K562 (cell line): ENCODE measurements around the gene ZKSCAN4. TPM values are rescaled to one million over a fixed set of nuclear protein-coding genes. Genes with fewer than 3 reads are reported as not detected.

ENCODE experiments used
- ATAC-seq: fragments of 200-7000 bp; cut with Tn5 transposase; 3 replicates; pipeline ENCODE4 v1.9.1; 2020; ENCODE audit warnings: moderate library complexity
- BruUV-seq: library from RNA; stranded (reverse); fragments of 400-500 nt; replicated peaks from 2 replicates; lab custom pipeline; 2021; lab: Mats Ljungman, UMichigan
- CTCF ChIA-PET: fragments of 300-600 bp; formaldehyde crosslinking; extraction: SDS; loops from one replicate; lab custom pipeline; 2021; ENCODE audit warnings: low intra/inter-chr PET ratio; lab: Yijun Ruan, JAX
- POLR2A ChIA-PET: fragments of 300-600, 350-650 bp; sonication (Branson Sonifier 250); formaldehyde crosslinking; extraction: SDS; loops from one replicate; lab custom pipeline; 2021; ENCODE audit warnings: antibody characterized with exemption, inconsistent platforms; lab: Yijun Ruan, JAX
- DNase-seq, 4 experiments: peaks; one replicate each; pipeline versions ENCODE4 v3.0.0 to v3.0.0-alpha.2; 2011 to 2018; ENCODE audit warnings: low spot score in 3 of 4, mixed read lengths in 3 of 4; ENCODE audit errors: extremely low read depth in 1 of 4
- FAIRE-seq: peaks from 2 replicates; lab custom pipeline; 2011; peaks lifted over from hg19 to GRCh38; lab: Jason Lieb, UNC
- H2AFZ ChIP-seq: 2 replicates; pipeline ENCODE4 v1.6.0; 2011; ENCODE audit warnings: low read depth, low read length, control low read depth, inconsistent platforms
- H3K27ac ChIP-seq: fragments of 200-600 bp; 3 replicates; pipeline ENCODE4 v1.8.0; 2011; ENCODE audit warnings: low read depth, mild to moderate bottlenecking, control low read depth, inconsistent platforms, low read length, moderate library complexity, mixed read lengths; ENCODE audit errors: extremely low read depth
- H3K27me3 ChIP-seq, 2 experiments: fragments of 300-600 bp in 1 of 2; 2 replicates in 1 of 2; 3 replicates in 1 of 2; pipeline versions ENCODE4 v1.6.0 to v1.8.0; 2011; ENCODE audit warnings: inconsistent platforms in 2 of 2, low read length in 2 of 2, mild to moderate bottlenecking in 1 of 2, mixed read lengths in 1 of 2, moderate library complexity in 1 of 2; ENCODE audit not compliant: control insufficient read depth in 2 of 2, insufficient read depth in 2 of 2
- H3K36me3 ChIP-seq: fragments of 300-600 bp; 3 replicates; pipeline ENCODE4 v1.8.0; 2011; ENCODE audit warnings: mild to moderate bottlenecking, low read length, inconsistent platforms; ENCODE audit not compliant: control insufficient read depth, insufficient read depth
- H3K4me1 ChIP-seq, 2 experiments: fragments of 200-600 bp in 1 of 2; replicated peaks in 1 of 2; 2 replicates in 1 of 2; 3 replicates in 1 of 2; pipeline versions ENCODE4 v1.5.1 to v1.8.0; 2011; ENCODE audit warnings: inconsistent platforms in 2 of 2, low read length in 2 of 2, mild to moderate bottlenecking in 1 of 2, mixed read lengths in 1 of 2, moderate library complexity in 1 of 2; ENCODE audit not compliant: control insufficient read depth in 2 of 2, insufficient read depth in 2 of 2
- H3K4me2 ChIP-seq: 2 replicates; pipeline ENCODE4 v1.6.1; 2011; ENCODE audit warnings: low read length, control low read depth, inconsistent platforms, mixed read lengths; ENCODE audit not compliant: insufficient read depth
- H3K4me3 ChIP-seq: fragments of 200-600 bp; sonication (generic), shearing (Covaris generic); 2 replicates; pipeline ENCODE4 v1.5.1; 2016; ENCODE audit warnings: control low read depth, inconsistent platforms
- H3K79me2 ChIP-seq: fragments of 200-600 bp; 3 replicates; pipeline ENCODE4 v1.8.0; 2011; ENCODE audit warnings: low read length, inconsistent platforms; ENCODE audit not compliant: control insufficient read depth, insufficient read depth
- H3K9ac ChIP-seq, 2 experiments: 2 replicates each; pipeline versions ENCODE4 v1.6.0 to v1.6.1; 2011; ENCODE audit warnings: low read depth in 2 of 2, low read length in 2 of 2, control low read depth in 1 of 2, inconsistent platforms in 1 of 2, mild to moderate bottlenecking in 1 of 2, mixed read lengths in 1 of 2; ENCODE audit not compliant: insufficient read depth in 1 of 2
- H3K9me1 ChIP-seq: one replicate; pipeline ENCODE4 v1.6.0; 2011; ENCODE audit warnings: inconsistent platforms, mild to moderate bottlenecking, low read length, moderate library complexity; ENCODE audit not compliant: control insufficient read depth, insufficient read depth
- H3K9me3 ChIP-seq: replicated peaks from 2 replicates; pipeline ENCODE4 v1.5.1; 2011; ENCODE audit warnings: low read depth, low read length, inconsistent platforms; ENCODE audit not compliant: control insufficient read depth, insufficient read depth
- H4K20me1 ChIP-seq: replicated peaks from 2 replicates; pipeline ENCODE4 v1.6.1; 2011; ENCODE audit warnings: low read length, inconsistent platforms, mixed read lengths; ENCODE audit not compliant: control insufficient read depth, insufficient read depth
- BCOR ChIP-seq: fragments of 450-650 bp; IDR thresholded peaks from 2 replicates; pipeline ENCODE4 v1.6.1; 2016
- CREBBP ChIP-seq: IDR thresholded peaks from one replicate; pipeline ENCODE4 v1.6.1; 2012; ENCODE audit warnings: low read depth, mild to moderate bottlenecking, control low read depth, inconsistent platforms, low read length
- E2F3 ChIP-seq: fragments of 250-450 bp; sonication (Bioruptor Pico); IDR thresholded peaks from 2 replicates; pipeline ENCODE4 v1.4.0; 2020; ENCODE audit warnings: mild to moderate bottlenecking
- MEIS2 ChIP-seq: fragments of 450-650 bp; IDR thresholded peaks from 2 replicates; pipeline ENCODE4 v1.6.1; 2014; ENCODE audit warnings: mild to moderate bottlenecking; ENCODE audit not compliant: partially characterized antibody
- NCOA6 ChIP-seq: fragments of 450-650 bp; IDR thresholded peaks from 2 replicates; pipeline ENCODE4 v1.6.1; 2017; ENCODE audit warnings: mild to moderate bottlenecking
- PHF20 ChIP-seq: fragments of 450-650 bp; IDR thresholded peaks from 2 replicates; pipeline ENCODE4 v1.6.1; 2018; ENCODE audit not compliant: partially characterized antibody
- SP1 ChIP-seq: sonication (generic); formaldehyde crosslinking; IDR thresholded peaks from 2 replicates; pipeline ENCODE4 v1.8.1; 2022; ENCODE audit warnings: mild to moderate bottlenecking, missing genetic modification reagents
- TARDBP ChIP-seq: fragments of 450-650 bp; IDR thresholded peaks from 2 replicates; pipeline ENCODE4 v1.6.1; 2016
- YBX1 ChIP-seq: fragments of 450-650 bp; IDR thresholded peaks from 2 replicates; pipeline ENCODE4 v1.7.1; 2016; ENCODE audit warnings: mild to moderate bottlenecking
- ZBTB43 ChIP-seq: sonication (generic); formaldehyde crosslinking; IDR thresholded peaks from 2 replicates; pipeline ENCODE4 v1.8.0; 2023; ENCODE audit warnings: mild to moderate bottlenecking, missing genetic modification reagents
- ZNF324 ChIP-seq: fragments of 250-450 bp; sonication (Bioruptor Pico); IDR thresholded peaks from 2 replicates; pipeline ENCODE4 v1.4.0; 2020; ENCODE audit warnings: mild to moderate bottlenecking
- ZNF436 ChIP-seq: fragments of 250-450, 450-650 bp; sonication (Bioruptor Pico); formaldehyde crosslinking; IDR thresholded peaks from 2 replicates; pipeline ENCODE4 v1.7.0; 2020; ENCODE audit warnings: mild to moderate bottlenecking
- in situ Hi-C: fragments of 300-500 bp; cut with MboI; formaldehyde crosslinking; loops from 4 replicates; pipeline ENCODE4 v1.15.0; 2018; ENCODE audit warnings: inconsistent platforms, mixed read lengths
- intact Hi-C: fragments of 100-400 bp; cut with micrococcal nuclease; formaldehyde crosslinking; loops from 2 replicates; pipeline ENCODE4 v1.14.2; 2022
- polyA plus RNA-seq, 8 experiments: library from polyadenylated mRNA; depleted of rRNA in 4 of 8; stranded (reverse) in 5 of 8; unstranded in 3 of 8; fragments of >200 nt; fragmentation: Nextera tagmentation in 2 of 8; fragmentation: Illumina TruSeq in 1 of 8; extraction: Ambion mirVana in 2 of 8; extraction: Trizol in 1 of 8; gene quantifications; 2 replicates each; pipeline versions ENCODE4 v1.2.1 to v1.2.3, GENCODE V29; 2011 to 2014; ENCODE audit warnings: inconsistent platforms in 1 of 8, missing spikeins in 1 of 8
- total RNA-seq, 7 experiments: library from RNA; depleted of rRNA in 6 of 7; stranded (reverse); fragments of >200 nt in 6 of 7; fragmentation: Illumina TruSeq in 2 of 7; extraction: Trizol in 2 of 7; gene quantifications; 2 replicates each; pipeline versions ENCODE4 v1.2.1 to v1.2.3, GENCODE V29; 2011 to 2021; ENCODE audit warnings: low replicate concordance in 1 of 7
- TF ChIP-seq, protein P1 (sequence below): fragments of 450-650 bp; formaldehyde crosslinking; IDR thresholded peaks from 2 replicates; pipeline ENCODE4 v1.4.0; 2022; ENCODE audit warnings: missing genetic modification characterization
- TF ChIP-seq, protein P2 (sequence below): fragments of 250-450 bp; sonication (Bioruptor Pico); IDR thresholded peaks from 2 replicates; pipeline ENCODE4 v1.8.0; 2022; ENCODE audit warnings: inconsistent platforms, mild to moderate bottlenecking, moderate library complexity, borderline replicate concordance

ZKSCAN4 gene
- total and polyA plus RNA-seq, 9 of the 15 experiments (the other 6 are each of a cell fraction or from before 2014, with no cell fraction given) = 1.2 to 5.3 (median 4.7) TPM

DNA sequence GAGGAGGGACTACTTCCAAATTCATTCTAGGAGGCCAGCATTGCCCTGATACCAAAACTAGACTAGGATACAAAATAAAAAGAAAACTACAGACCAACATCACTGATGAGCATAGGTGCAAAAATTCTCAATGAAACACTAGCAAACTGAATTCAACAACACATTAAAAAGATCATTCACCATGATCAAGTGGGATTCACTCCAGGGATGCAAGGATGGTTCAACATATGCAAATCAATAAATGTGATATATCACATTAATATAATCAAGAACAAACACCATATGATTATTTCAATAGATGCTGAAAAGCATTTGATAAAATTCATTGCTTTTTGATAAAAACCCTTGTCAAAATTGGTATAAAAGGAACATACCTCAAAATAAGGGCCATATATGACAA, 39.5 kb upstream of the ZKSCAN4 start:
- POLR2A ChIA-PET = interaction anchor here (0.6 kb wide), 1 partner anchor 39 kb away, joined by 3 read pairs; no protein-coding TSS in a partner anchor
- Histone ChIP-seq H3K9me3 (no peaks in the 10 kb centered on the region; the same call in 1 of the 2 replicates), H3K4me3 (no peak overlapping the region), H3K4me2 (no peak overlapping the region), H4K20me1 (no peaks in the 10 kb centered on the region), H3K9ac (no peak overlapping the region), H3K27me3 (no peaks in the 10 kb centered on the region), H2AFZ (no peak overlapping the region), H3K4me1 (no peaks in the 10 kb centered on the region), H3K9me1 (no peaks in the 10 kb centered on the region), H3K36me3 (peaks cover 24% of the 10 kb centered on the region; the same call in 2 of the 3 replicates), H3K27ac (no peak overlapping the region), H3K79me2 (no peaks in the 10 kb centered on the region)
- ATAC-seq = no peak
- no peak for TF ChIP-seq CREBBP
- TF ChIP-seq NCOA6 = no peak
- TF ChIP-seq, protein P1, sequence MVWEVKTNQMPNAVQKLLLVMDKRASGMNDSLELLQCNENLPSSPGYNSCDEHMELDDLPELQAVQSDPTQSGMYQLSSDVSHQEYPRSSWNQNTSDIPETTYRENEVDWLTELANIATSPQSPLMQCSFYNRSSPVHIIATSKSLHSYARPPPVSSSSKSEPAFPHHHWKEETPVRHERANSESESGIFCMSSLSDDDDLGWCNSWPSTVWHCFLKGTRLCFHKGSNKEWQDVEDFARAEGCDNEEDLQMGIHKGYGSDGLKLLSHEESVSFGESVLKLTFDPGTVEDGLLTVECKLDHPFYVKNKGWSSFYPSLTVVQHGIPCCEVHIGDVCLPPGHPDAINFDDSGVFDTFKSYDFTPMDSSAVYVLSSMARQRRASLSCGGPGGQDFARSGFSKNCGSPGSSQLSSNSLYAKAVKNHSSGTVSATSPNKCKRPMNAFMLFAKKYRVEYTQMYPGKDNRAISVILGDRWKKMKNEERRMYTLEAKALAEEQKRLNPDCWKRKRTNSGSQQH (CRISPR knock-in tag) = no peak
- TF ChIP-seq MEIS2 = peak; percentile 1
- no peak for TF ChIP-seq PHF20
- no peak for TF ChIP-seq ZNF436 (CRISPR knock-in tag)
- TF ChIP-seq E2F3 (CRISPR knock-in tag) = no peak
- TF ChIP-seq TARDBP = no peak
- TF ChIP-seq, protein P2, sequence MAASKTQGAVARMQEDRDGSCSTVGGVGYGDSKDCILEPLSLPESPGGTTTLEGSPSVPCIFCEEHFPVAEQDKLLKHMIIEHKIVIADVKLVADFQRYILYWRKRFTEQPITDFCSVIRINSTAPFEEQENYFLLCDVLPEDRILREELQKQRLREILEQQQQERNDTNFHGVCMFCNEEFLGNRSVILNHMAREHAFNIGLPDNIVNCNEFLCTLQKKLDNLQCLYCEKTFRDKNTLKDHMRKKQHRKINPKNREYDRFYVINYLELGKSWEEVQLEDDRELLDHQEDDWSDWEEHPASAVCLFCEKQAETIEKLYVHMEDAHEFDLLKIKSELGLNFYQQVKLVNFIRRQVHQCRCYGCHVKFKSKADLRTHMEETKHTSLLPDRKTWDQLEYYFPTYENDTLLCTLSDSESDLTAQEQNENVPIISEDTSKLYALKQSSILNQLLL (CRISPR knock-in tag) = no peak
- TF ChIP-seq YBX1 = no peak
- TF ChIP-seq SP1 (CRISPR knock-in tag) = no peak
- TF ChIP-seq BCOR = no peak
- peak; percentile 93 for TF ChIP-seq ZNF324 (CRISPR knock-in tag)
- TF ChIP-seq ZBTB43 = no peak
- BruUV-seq = no TSS peak
- no peak for FAIRE-seq
- in situ Hi-C loops = no loop called here
- CTCF ChIA-PET = interaction anchor here (0.7 kb wide), 1 partner anchor 726 kb away, joined by 5 read pairs; no protein-coding TSS in a partner anchor
- DNase-seq = no peak
- intact Hi-C loops = no loop called here
